HUDEP-2 (cell line): ENCODE data around the gene RTKN2.
"Not testable (repeated sequence)": the region's sequence is repeated elsewhere in the genome, so short reads cannot be mapped to it uniquely, and the experiment has no call there.

Source experiments
- DNase-seq, 76 experiments: peaks; one replicate each; lab custom pipeline; 2025; ENCODE audit not compliant: unreplicated experiment in 76 of 76; lab: John Stamatoyannopoulos, UW

RTKN2 gene

GRCh38 chr10:62259998-62260397 lies 8.6 kb downstream of the RTKN2 start:
- no peak for DNase-seq

- DNase-seq: no peak
These were observed 9.2 kb downstream of the RTKN2 start for GRCh38 chr10:62259456-62259855.

GRCh38 chr10:62258926-62259325 lies 9.7 kb downstream of the RTKN2 start:
- peak in 1 of 76 experiments; percentile 16 for DNase-seq

GRCh38 chr10:62253704-62254103 lies 14.9 kb downstream of the RTKN2 start:
- DNase-seq: no peak

- no peak for DNase-seq
These were observed 16.6 kb downstream of the RTKN2 start for GRCh38 chr10:62252051-62252450.

- DNase-seq: no peak
These were observed 17.9 kb downstream of the RTKN2 start for GRCh38 chr10:62250594-62251198.

GRCh38 chr10:62249957-62250356 lies 18.7 kb downstream of the RTKN2 start:
- no peak for DNase-seq

GRCh38 chr10:62248465-62248864 lies 20.2 kb downstream of the RTKN2 start:
- DNase-seq: no peak

- DNase-seq: peak in 15 of 76 experiments; percentile 2 to 43 (median 17)
These were observed 23.7 kb downstream of the RTKN2 start for GRCh38 chr10:62244785-62245467.

GRCh38 chr10:62244088-62244487 lies 24.6 kb downstream of the RTKN2 start:
- no peak for DNase-seq

GRCh38 chr10:62243647-62243997 lies 25.0 kb downstream of the RTKN2 start:
- no peak for DNase-seq

- DNase-seq: not testable (repeated sequence)
These were observed 25.5 kb downstream of the RTKN2 start for GRCh38 chr10:62242965-62243646.

- DNase-seq: not testable (repeated sequence)
These were observed 27.1 kb downstream of the RTKN2 start for GRCh38 chr10:62241521-62241920.

GRCh38 chr10:62239994-62240393 lies 28.6 kb downstream of the RTKN2 start:
- DNase-seq: no peak

- DNase-seq: no peak
These were observed 29.8 kb downstream of the RTKN2 start for GRCh38 chr10:62238880-62239279.

- DNase-seq: no peak
These were observed 30.7 kb downstream of the RTKN2 start for GRCh38 chr10:62237966-62238365.

- DNase-seq: no peak
These were observed 31.1 kb downstream of the RTKN2 start for GRCh38 chr10:62237506-62237905.

- no peak for DNase-seq
These were observed 34.5 kb downstream of the RTKN2 start for GRCh38 chr10:62234077-62234605.

- DNase-seq: no peak
These were observed 35.1 kb downstream of the RTKN2 start for GRCh38 chr10:62233356-62234076.

- DNase-seq: no peak
These were observed 36.8 kb downstream of the RTKN2 start for GRCh38 chr10:62231805-62232204.

- no peak for DNase-seq
These were observed 37.3 kb downstream of the RTKN2 start for GRCh38 chr10:62231371-62231770.
